H1 (cell line): ENCODE measurements around the gene GLIPR2. TPM values are rescaled to one million over a fixed set of nuclear protein-coding genes. Genes with fewer than 3 reads are reported as not detected.

Source experiments
- CTCF ChIA-PET: fragments of 300-600 bp; sonication (Branson Sonifier 250); formaldehyde crosslinking; loops from one replicate; lab custom pipeline; 2021; ENCODE audit not compliant: partially characterized antibody; lab: Charles Lee
- POLR2A ChIA-PET: fragments of 300-600 bp; sonication (Branson Sonifier 250); formaldehyde crosslinking; loops from one replicate; lab custom pipeline; 2021; ENCODE audit warnings: inconsistent platforms; ENCODE audit not compliant: partially characterized antibody; lab: Charles Lee
- DNase-seq, 2 experiments: peaks; one replicate each; pipeline versions ENCODE4 v3.0.0 to v3.0.0-alpha.2; 2010 to 2022; ENCODE audit warnings: low spot score in 2 of 2, low read depth in 1 of 2, mixed read lengths in 1 of 2
- FAIRE-seq: peaks from 2 replicates; lab custom pipeline; 2011; peaks lifted over from hg19 to GRCh38; lab: Jason Lieb, UNC
- H2AFZ ChIP-seq: 2 replicates; pipeline ENCODE4 v1.8.1; 2012; ENCODE audit warnings: low read length, inconsistent platforms
- H2AK5ac ChIP-seq: 2 replicates; pipeline ENCODE4 v1.6.1; 2013; ENCODE audit warnings: low read depth, low read length
- H2BK120ac ChIP-seq: replicated peaks from 2 replicates; pipeline ENCODE3; 2013; ENCODE audit warnings: low read depth, low read length, inconsistent platforms
- H2BK12ac ChIP-seq: 2 replicates; pipeline ENCODE4 v1.6.1; 2013; ENCODE audit warnings: low read depth, low read length
- H2BK15ac ChIP-seq: 2 replicates; pipeline ENCODE4 v1.6.1; 2013; ENCODE audit warnings: low read length
- H2BK20ac ChIP-seq: 2 replicates; pipeline ENCODE4 v1.6.1; 2013; ENCODE audit warnings: low read length
- H2BK5ac ChIP-seq: 2 replicates; pipeline ENCODE4 v1.6.1; 2013; ENCODE audit warnings: low read depth, low read length
- H3K14ac ChIP-seq: 2 replicates; pipeline ENCODE4 v1.6.1; 2013; ENCODE audit warnings: inconsistent platforms; ENCODE audit not compliant: insufficient read length
- H3K18ac ChIP-seq: 2 replicates; pipeline ENCODE4 v1.6.1; 2013; ENCODE audit warnings: low read length; ENCODE audit errors: extremely low read depth
- H3K23ac ChIP-seq: 2 replicates; pipeline ENCODE4 v1.6.1; 2013; ENCODE audit warnings: inconsistent platforms; ENCODE audit not compliant: insufficient read length
- H3K23me2 ChIP-seq: 2 replicates; pipeline ENCODE4 v1.6.1; 2013; ENCODE audit warnings: low read depth, low read length
- H3K27ac ChIP-seq: 2 replicates; pipeline ENCODE4 v1.6.1; 2011; ENCODE audit warnings: low read depth, low read length, inconsistent platforms
- H3K27me3 ChIP-seq, 4 experiments: replicated peaks in 1 of 4; 1 replicate in 1 of 4; 2 replicates in 3 of 4; pipeline versions ENCODE4 v1.6.1 to v1.8.1; 2011 to 2013; ENCODE audit warnings: low read length in 3 of 4, mild to moderate bottlenecking in 3 of 4, inconsistent platforms in 2 of 4, mixed read lengths in 2 of 4, moderate library complexity in 1 of 4; ENCODE audit not compliant: control insufficient read depth in 3 of 4, insufficient read depth in 3 of 4; ENCODE audit errors: extremely low read depth in 1 of 4
- H3K36me3 ChIP-seq, 4 experiments: 2 replicates each; pipeline versions ENCODE4 v1.6.1 to v1.8.1; 2011 to 2013; ENCODE audit warnings: mild to moderate bottlenecking in 4 of 4, low read length in 3 of 4, moderate library complexity in 2 of 4, control low read depth in 1 of 4, inconsistent platforms in 1 of 4; ENCODE audit not compliant: insufficient read depth in 4 of 4, control insufficient read depth in 2 of 4
- H3K4ac ChIP-seq: replicated peaks from 2 replicates; pipeline ENCODE3; 2013; ENCODE audit warnings: low read length, low read depth, mixed read lengths, inconsistent platforms; ENCODE audit not compliant: insufficient read length
- H3K4me1 ChIP-seq, 4 experiments: replicated peaks in 1 of 4; 1 replicate in 1 of 4; 2 replicates in 3 of 4; pipeline versions ENCODE4 v1.6.1 to v1.8.1; 2011 to 2013; ENCODE audit warnings: low read length in 3 of 4, inconsistent platforms in 2 of 4, mixed read lengths in 1 of 4; ENCODE audit not compliant: insufficient read depth in 4 of 4, control insufficient read depth in 3 of 4
- H3K4me2 ChIP-seq, 2 experiments: 2 replicates each; pipeline versions ENCODE4 v1.6.1 to v1.8.1; 2011 to 2013; ENCODE audit warnings: low read depth in 2 of 2, low read length in 2 of 2, control low read depth in 1 of 2, inconsistent platforms in 1 of 2, mild to moderate bottlenecking in 1 of 2; ENCODE audit not compliant: insufficient read depth in 1 of 2
- H3K4me3 ChIP-seq, 4 experiments: fragments of 200-600, 300-600 bp in 1 of 4; sonication (generic), shearing (Covaris generic), sonication (Bioruptor Twin) in 1 of 4; 2 replicates each; pipeline versions ENCODE4 v1.5.1 to v1.8.1; 2011 to 2016; ENCODE audit warnings: low read length in 4 of 4, low read depth in 3 of 4, control low read depth in 2 of 4, inconsistent platforms in 2 of 4, mild to moderate bottlenecking in 2 of 4, mixed read lengths in 1 of 4, moderate library complexity in 1 of 4; ENCODE audit not compliant: insufficient read depth in 2 of 4; ENCODE audit errors: extremely low read depth in 1 of 4
- H3K56ac ChIP-seq: replicated peaks from 2 replicates; pipeline ENCODE3; 2013; ENCODE audit warnings: low read depth, mild to moderate bottlenecking, mixed read lengths, low read length, inconsistent platforms; ENCODE audit not compliant: insufficient read length
- H3K79me1 ChIP-seq: 2 replicates; pipeline ENCODE4 v1.6.1; 2013; ENCODE audit warnings: low read depth, low read length, control low read depth
- H3K79me2 ChIP-seq, 2 experiments: 2 replicates each; pipeline versions ENCODE4 v1.6.1 to v1.8.1; 2012 to 2013; ENCODE audit warnings: low read length in 2 of 2, mild to moderate bottlenecking in 2 of 2, inconsistent platforms in 1 of 2; ENCODE audit not compliant: insufficient read depth in 2 of 2, control insufficient read depth in 1 of 2
- H3K9ac ChIP-seq, 4 experiments: replicated peaks in 1 of 4; 1 replicate in 1 of 4; 2 replicates in 3 of 4; pipeline versions ENCODE4 v1.6.1 to v1.8.1; 2011 to 2013; ENCODE audit warnings: low read depth in 3 of 4, low read length in 3 of 4, control low read depth in 2 of 4, mild to moderate bottlenecking in 2 of 4, moderate library complexity in 2 of 4, inconsistent platforms in 1 of 4; ENCODE audit errors: extremely low read depth in 1 of 4
- H3K9me3 ChIP-seq, 2 experiments: 2 replicates each; pipeline versions ENCODE4 v1.6.1 to v1.8.1; 2012 to 2013; ENCODE audit warnings: mild to moderate bottlenecking in 2 of 2, moderate library complexity in 2 of 2, control low read depth in 1 of 2, inconsistent platforms in 1 of 2, low read depth in 1 of 2, low read length in 1 of 2, mixed read lengths in 1 of 2; ENCODE audit not compliant: insufficient read depth in 2 of 2
- H4K20me1 ChIP-seq, 2 experiments: replicated peaks in 1 of 2; 2 replicates each; pipeline versions ENCODE3 to v1.8.1; 2011 to 2013; ENCODE audit warnings: inconsistent platforms in 2 of 2, low read length in 2 of 2, mild to moderate bottlenecking in 1 of 2; ENCODE audit not compliant: insufficient read depth in 2 of 2, control insufficient read depth in 1 of 2
- H4K5ac ChIP-seq: 2 replicates; pipeline ENCODE4 v1.6.1; 2013; ENCODE audit warnings: low read length, low read depth, mixed read lengths, inconsistent platforms; ENCODE audit not compliant: insufficient read length
- H4K8ac ChIP-seq: 2 replicates; pipeline ENCODE4 v1.8.0; 2013; ENCODE audit warnings: mild to moderate bottlenecking, moderate library complexity, low read length, inconsistent platforms; ENCODE audit not compliant: insufficient read depth; ENCODE audit errors: extremely low read depth
- H4K91ac ChIP-seq: replicated peaks from 2 replicates; pipeline ENCODE3; 2013; ENCODE audit warnings: low read length, mixed read lengths, inconsistent platforms; ENCODE audit not compliant: insufficient read length
- CBX5 ChIP-seq: fragments of 300-800, 300-1000 bp; sonication (generic); IDR thresholded peaks from 2 replicates; pipeline ENCODE4 v1.7.1; 2016; ENCODE audit warnings: antibody characterized with exemption, low read length, low read depth
- EGR1 ChIP-seq: IDR thresholded peaks from 2 replicates; pipeline ENCODE4 v1.6.1; 2011; ENCODE audit warnings: low read depth, low read length, borderline replicate concordance
- EP300 ChIP-seq, 2 experiments: IDR thresholded peaks; 1 replicate in 1 of 2; 2 replicates in 1 of 2; pipeline ENCODE4 v1.6.1; 2011 to 2012; ENCODE audit warnings: low read depth in 2 of 2, low read length in 2 of 2, mild to moderate bottlenecking in 2 of 2, borderline replicate concordance in 1 of 2, inconsistent platforms in 1 of 2, moderate library complexity in 1 of 2
- GTF2F1 ChIP-seq: IDR thresholded peaks from 2 replicates; pipeline ENCODE4 v1.6.1; 2012; ENCODE audit warnings: low read depth, low read length, improper control_type of control experiment, borderline replicate concordance
- RAD21 ChIP-seq, 2 experiments: IDR thresholded peaks in 1 of 2; conservative IDR thresholded peaks in 1 of 2; 2 replicates each; pipeline ENCODE4 v1.6.1; 2011; ENCODE audit warnings: low read depth in 2 of 2, low read length in 2 of 2, improper control_type of control experiment in 1 of 2, inconsistent platforms in 1 of 2, mild to moderate bottlenecking in 1 of 2, moderate library complexity in 1 of 2
- SP2 ChIP-seq: IDR thresholded peaks from 2 replicates; pipeline ENCODE4 v1.6.1; 2012; ENCODE audit warnings: mild to moderate bottlenecking, low read length, inconsistent platforms
- TCF12 ChIP-seq: IDR thresholded peaks from 2 replicates; pipeline ENCODE4 v1.6.1; 2011; ENCODE audit warnings: low read depth, mild to moderate bottlenecking, low read length
- WGBS, 2 experiments: shearing (Covaris generic) in 1 of 2; methylation state at CpG; one replicate each; pipeline versions ENCODE4 v1.1.6 to v1.1.7; 2013 to 2015; ENCODE audit warnings: low lambda C conversion rate in 2 of 2, mixed read lengths in 2 of 2, inconsistent platforms in 1 of 2, low coverage in 1 of 2, missing lambda C conversion rate in 1 of 2; ENCODE audit not compliant: insufficient replicate concordance in 2 of 2, insufficient coverage in 1 of 2, insufficient read length in 1 of 2; ENCODE audit errors: extremely low coverage in 1 of 2, missing lambda C conversion rate in 1 of 2; 5-methylcytosine and 5-hydroxymethylcytosine counted together
- polyA plus RNA-seq, 7 experiments: library from polyadenylated mRNA; depleted of rRNA in 3 of 7; stranded (reverse) in 5 of 7; unstranded in 2 of 7; fragments of >200 nt in 5 of 7; fragments of 200-250 nt in 2 of 7; gene quantifications; 1 replicate in 5 of 7; 2 replicates in 1 of 7; 4 replicates in 1 of 7; pipeline versions ENCODE4 v1.2.1 to v1.2.3, GENCODE V29; 2011 to 2013; ENCODE audit warnings: missing spikeins in 2 of 7, mixed read lengths in 2 of 7
- total RNA-seq: library from RNA; stranded (reverse); fragmentation: NEBNext Ultra II Directional; extraction: Animal tissue kit (Norgen Biotek cat#: 25700); gene quantifications from 2 replicates; pipeline ENCODE4 v1.2.1, GENCODE V29; 2021

GLIPR2 gene
- total and polyA plus RNA-seq, 2 of the 8 experiments (the other 6 are each of a cell fraction or from before 2014, with no cell fraction given), result 7.9 to 12.0 TPM

DNA sequence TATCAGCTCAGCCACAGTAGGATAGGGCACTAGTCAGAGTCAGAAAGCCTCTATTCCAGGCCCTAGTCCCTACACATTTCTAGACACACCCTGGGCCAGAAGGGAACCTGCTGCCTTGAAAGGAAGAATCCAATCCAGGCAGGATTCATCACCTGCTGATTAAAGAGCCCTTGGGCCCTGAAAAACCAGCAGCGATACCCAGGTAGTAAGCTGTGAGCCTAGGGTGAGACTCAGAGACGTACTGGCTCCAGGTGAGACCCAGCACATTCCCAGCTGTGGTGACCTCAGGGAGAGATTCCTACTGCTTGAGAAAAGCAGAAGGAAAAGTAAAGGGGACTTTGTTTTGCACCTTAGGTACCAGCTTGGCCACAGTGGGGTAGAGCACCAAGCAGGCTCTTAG, 37.3 kb downstream of the GLIPR2 start:
- WGBS, 2 experiments, result 91% methylated on average over 2 of the region's 2 CpGs; no CpG with 5 or more reads in 1 of the 2 experiments
- no peak overlapping the region; the same call in 1 of the 2 replicates for H2BK12ac ChIP-seq
- no peak overlapping the region for H2BK20ac ChIP-seq
- no peaks in the 10 kb centered on the region for H3K4me1 ChIP-seq
- H3K9ac ChIP-seq, result no peak overlapping the region
- no peaks in the 10 kb centered on the region for H3K27me3 ChIP-seq
- ChIA-PET POLR2A (interaction anchor here (1.0 kb wide), 1 partner anchor 72 kb away, joined by 3 read pairs; no protein-coding TSS in a partner anchor), CTCF (interaction anchor here (0.8 to 1.6 kb wide), 3 partner anchors 10 to 147 kb away, joined by 3 to 7 read pairs (median 5); no protein-coding TSS in a partner anchor)
- H4K5ac ChIP-seq, result no peak overlapping the region
- FAIRE-seq (no peak), DNase-seq (no peak)
- H3K4ac ChIP-seq, result no peak overlapping the region
- no peak overlapping the region for H3K18ac ChIP-seq
- no peaks in the 10 kb centered on the region for H3K23me2 ChIP-seq
- H2AFZ ChIP-seq, result no peak overlapping the region
- H4K91ac ChIP-seq, result no peak overlapping the region
- H3K4me3 ChIP-seq, result no peak overlapping the region
- H3K23ac ChIP-seq, result no peak overlapping the region
- no peaks in the 10 kb centered on the region for H3K79me2 ChIP-seq
- H2AK5ac ChIP-seq, result no peak overlapping the region
- H4K8ac ChIP-seq, result no peak overlapping the region
- no peaks in the 10 kb centered on the region for H3K79me1 ChIP-seq
- H2BK120ac ChIP-seq, result no peak overlapping the region
- no peak overlapping the region for H3K14ac ChIP-seq
- no peaks in the 10 kb centered on the region for H3K9me3 ChIP-seq
- no peak overlapping the region for H3K4me2 ChIP-seq
- H2BK5ac ChIP-seq, result no peak overlapping the region
- no peaks in the 10 kb centered on the region for H3K36me3 ChIP-seq
- H3K27ac ChIP-seq, result no peak overlapping the region
- TF ChIP-seq TCF12 (no peak), EGR1 (no peak), EP300 (IDR thresholded peaks at IDR 0.05; ENCODE audit: borderline replicate concordance in 1 of 2, low read depth in 2 of 2, low read length in 2 of 2) (no peak), SP2 (no peak), CBX5 (no peak), RAD21 (IDR thresholded peaks at IDR 0.05 in 1 of 2, conservative IDR thresholded peaks at IDR 0.05 in 1 of 2; ENCODE audit: low read depth in 2 of 2, low read length in 2 of 2) (no peak), GTF2F1 (no peak)
- no peak overlapping the region for H3K56ac ChIP-seq
- H2BK15ac ChIP-seq, result no peak overlapping the region
- H4K20me1 ChIP-seq, result no peaks in the 10 kb centered on the region
